Left ventricle myocardium inferior (tissue), 1 donor: ENCODE data around the gene ENPP5. TPM values are rescaled to one million over a fixed set of nuclear protein-coding genes. Genes with fewer than 3 reads are reported as not detected.
A peak's percentile ranks its signal among the peaks of the same experiment; 100 is the strongest.

Source experiments
- DNase-seq: peaks from one replicate; pipeline ENCODE4 v3.0.0-alpha.2; 2020
- H3K27ac ChIP-seq: fragments of 200-600 bp; replicated peaks from 2 replicates; pipeline ENCODE4 v1.8.0; 2021
- H3K27me3 ChIP-seq: fragments of 200-600 bp; 2 replicates; pipeline ENCODE4 v1.8.0; 2021; ENCODE audit warnings: low read depth
- H3K36me3 ChIP-seq: fragments of 200-600 bp; 2 replicates; pipeline ENCODE4 v1.8.0; 2021
- H3K4me1 ChIP-seq: fragments of 200-600 bp; 2 replicates; pipeline ENCODE4 v1.8.0; 2021
- H3K4me3 ChIP-seq: fragments of 200-600 bp; 2 replicates; pipeline ENCODE4 v1.8.0; 2021; ENCODE audit warnings: mild to moderate bottlenecking, moderate library complexity
- H3K9me3 ChIP-seq: fragments of 200-600 bp; replicated peaks from 2 replicates; pipeline ENCODE4 v1.8.0; 2021
- intact Hi-C: fragments of 100-400 bp; cut with micrococcal nuclease; formaldehyde crosslinking; loops from one replicate; pipeline ENCODE4 v1.11.0; 2022
- total RNA-seq: library from RNA; stranded (reverse); fragmentation: NEBNext Ultra II Directional; extraction: Animal tissue kit (Norgen Biotek cat#: 25700); gene quantifications from one replicate; pipeline ENCODE4 v1.2.1, GENCODE V29; 2021
- TF ChIP-seq, protein P1 (sequence below): fragments of 200-600 bp; IDR thresholded peaks from 2 replicates; pipeline ENCODE4 v1.8.0; 2021; ENCODE audit warnings: antibody characterized with exemption, mild to moderate bottlenecking, borderline replicate concordance
- donor health status: DM: no; HTN: yes; CAD: no; lungs with severe emphysema.

ENPP5 gene
- total RNA-seq, 1 donor from 2014 or later: 3.0 TPM

DNA sequence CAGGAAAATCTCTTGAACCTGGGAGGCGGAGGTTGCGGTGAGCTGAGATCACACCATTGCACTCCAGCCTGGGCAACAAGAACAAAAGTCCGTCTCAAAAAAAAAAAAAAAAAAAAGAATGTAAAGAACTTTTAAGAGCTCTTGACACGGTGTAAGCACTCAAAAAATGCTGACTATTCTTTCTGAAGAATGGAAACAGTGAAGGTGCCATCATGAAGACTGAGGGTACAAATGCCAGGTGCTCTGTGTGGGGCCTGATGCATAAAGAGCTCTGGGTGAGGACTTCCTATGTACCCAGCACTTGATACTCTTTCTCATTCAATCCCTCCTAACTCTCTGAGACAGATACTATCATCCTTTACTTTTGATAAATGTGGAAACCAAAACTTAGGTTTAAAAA is 45.0 kb upstream of the ENPP5 start:
- H3K36me3 ChIP-seq: no peaks in the 10 kb centered on the region
- intact Hi-C loops: no loop called here
- H3K4me3 ChIP-seq: no peak overlapping the region
- TF ChIP-seq, protein P1, sequence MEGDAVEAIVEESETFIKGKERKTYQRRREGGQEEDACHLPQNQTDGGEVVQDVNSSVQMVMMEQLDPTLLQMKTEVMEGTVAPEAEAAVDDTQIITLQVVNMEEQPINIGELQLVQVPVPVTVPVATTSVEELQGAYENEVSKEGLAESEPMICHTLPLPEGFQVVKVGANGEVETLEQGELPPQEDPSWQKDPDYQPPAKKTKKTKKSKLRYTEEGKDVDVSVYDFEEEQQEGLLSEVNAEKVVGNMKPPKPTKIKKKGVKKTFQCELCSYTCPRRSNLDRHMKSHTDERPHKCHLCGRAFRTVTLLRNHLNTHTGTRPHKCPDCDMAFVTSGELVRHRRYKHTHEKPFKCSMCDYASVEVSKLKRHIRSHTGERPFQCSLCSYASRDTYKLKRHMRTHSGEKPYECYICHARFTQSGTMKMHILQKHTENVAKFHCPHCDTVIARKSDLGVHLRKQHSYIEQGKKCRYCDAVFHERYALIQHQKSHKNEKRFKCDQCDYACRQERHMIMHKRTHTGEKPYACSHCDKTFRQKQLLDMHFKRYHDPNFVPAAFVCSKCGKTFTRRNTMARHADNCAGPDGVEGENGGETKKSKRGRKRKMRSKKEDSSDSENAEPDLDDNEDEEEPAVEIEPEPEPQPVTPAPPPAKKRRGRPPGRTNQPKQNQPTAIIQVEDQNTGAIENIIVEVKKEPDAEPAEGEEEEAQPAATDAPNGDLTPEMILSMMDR: no peak
- DNase-seq: no peak
- H3K4me1 ChIP-seq: peaks cover 38% of the 10 kb centered on the region
- no peak overlapping the region for H3K27ac ChIP-seq
- no peaks in the 10 kb centered on the region for H3K9me3 ChIP-seq
- H3K27me3 ChIP-seq: no peaks in the 10 kb centered on the region

GRCh38 chr6:46215213-46215612 is 44.4 kb upstream of the ENPP5 start:
- H3K4me3 ChIP-seq: no peak overlapping the region
- intact Hi-C loops: no loop called here
- TF ChIP-seq, protein P1: no peak

DNA sequence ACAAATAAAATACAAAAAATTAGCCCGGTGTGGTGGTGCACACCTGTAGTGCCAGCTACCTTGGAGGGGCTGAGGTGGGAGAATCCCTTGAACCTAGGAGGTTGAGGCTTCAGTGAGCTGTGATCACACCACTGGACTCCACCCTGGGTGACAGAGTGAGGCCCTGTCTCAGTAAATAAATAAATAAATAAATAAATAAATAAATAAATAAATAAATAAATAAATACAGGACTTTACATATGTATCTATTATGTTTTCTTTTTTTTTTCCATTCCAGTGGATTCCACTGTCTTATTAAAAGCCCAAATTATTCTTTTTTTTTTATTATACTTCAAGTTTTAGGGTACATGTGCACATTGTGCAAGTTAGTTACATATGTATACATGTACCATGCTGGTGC is 41.1 kb upstream of the ENPP5 start:
- Histone ChIP-seq H3K27me3 (no peaks in the 10 kb centered on the region), H3K36me3 (no peaks in the 10 kb centered on the region), H3K4me1 (peaks cover under 1% of the 10 kb centered on the region), H3K9me3 (no peaks in the 10 kb centered on the region), H3K27ac (no peak overlapping the region), H3K4me3 (no peak overlapping the region)
- no peak for DNase-seq
- TF ChIP-seq, protein P1: no peak
- intact Hi-C loops: no loop called here

More at GRCh38 chr6:46215213-46215612, 44.4 kb upstream of the ENPP5 start:
- no peaks in the 10 kb centered on the region for H3K27me3 ChIP-seq
- H3K27ac ChIP-seq: no peak overlapping the region
- no peak for DNase-seq
- H3K36me3 ChIP-seq: no peaks in the 10 kb centered on the region
- peaks cover 32% of the 10 kb centered on the region for H3K4me1 ChIP-seq
- H3K9me3 ChIP-seq: no peaks in the 10 kb centered on the region

DNA sequence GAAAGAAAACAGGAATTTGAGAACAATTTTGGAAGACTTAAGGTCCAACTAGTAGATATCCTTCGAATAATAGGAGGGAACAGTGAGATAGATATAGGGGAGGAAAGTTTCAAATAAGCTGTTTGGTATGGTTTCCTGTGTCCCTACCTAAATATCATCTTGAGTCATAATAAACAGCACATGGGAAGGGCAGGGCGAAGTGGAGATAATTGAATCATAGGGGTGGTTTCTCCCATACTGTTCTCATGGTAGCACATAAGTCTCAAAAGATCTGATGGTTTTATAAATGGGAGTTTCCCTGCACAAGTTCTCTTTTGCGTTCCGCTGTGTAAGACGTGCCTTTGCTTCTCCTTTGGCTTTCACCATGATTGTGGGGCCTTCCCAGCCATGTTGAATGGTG is 39.5 kb upstream of the ENPP5 start:
- TF ChIP-seq, protein P1: no peak
- DNase-seq: no peak
- H3K27ac ChIP-seq: no peak overlapping the region
- no peaks in the 10 kb centered on the region for H3K9me3 ChIP-seq
- no peaks in the 10 kb centered on the region for H3K4me1 ChIP-seq
- H3K27me3 ChIP-seq: no peaks in the 10 kb centered on the region
- no peak overlapping the region for H3K4me3 ChIP-seq
- H3K36me3 ChIP-seq: no peaks in the 10 kb centered on the region
- intact Hi-C loops: no loop called here

GRCh38 chr6:46208303-46208702 is 37.5 kb upstream of the ENPP5 start:
- Histone ChIP-seq H3K27ac (no peak overlapping the region), H3K27me3 (no peaks in the 10 kb centered on the region), H3K4me1 (no peaks in the 10 kb centered on the region), H3K36me3 (no peaks in the 10 kb centered on the region), H3K9me3 (no peaks in the 10 kb centered on the region), H3K4me3 (no peak overlapping the region)
- TF ChIP-seq, protein P1: no peak
- no peak for DNase-seq
- intact Hi-C loops: no loop called here

GRCh38 chr6:46207174-46207573 is 36.4 kb upstream of the ENPP5 start:
- TF ChIP-seq, protein P1: peak; percentile 38
- Histone ChIP-seq H3K4me1 (no peaks in the 10 kb centered on the region), H3K27me3 (no peaks in the 10 kb centered on the region), H3K36me3 (no peaks in the 10 kb centered on the region), H3K9me3 (no peaks in the 10 kb centered on the region), H3K4me3 (no peak overlapping the region), H3K27ac (no peak overlapping the region)
- intact Hi-C loops: no loop called here
- no peak for DNase-seq
